ENCODE measurements around the gene TMEM260.

- peak; percentile 83 for TF ChIP-seq CTCF (IDR thresholded peaks at IDR 0.05; ENCODE audit: insufficient read depth, low read depth, low read length)
- TF ChIP-seq EZH2 (IDR thresholded peaks at IDR 0.05; ENCODE audit: insufficient read depth, low read length): no peak
These were observed 80.5 kb downstream of the TMEM260 start for GRCh38 chr14:56659964-56660551.
